Glutamatergic neuron (in vitro differentiated cells): ENCODE results near the gene ZNF593OS. TPM values are rescaled to one million over a fixed set of nuclear protein-coding genes. Genes with fewer than 3 reads are reported as not detected.

ENCODE experiments used
- DNase-seq: peaks from one replicate; pipeline ENCODE4 v3.0.0; 2022
- H3K27ac Mint-ChIP-seq: one replicate; pipeline ENCODE4 v1.8.0; 2020; ENCODE audit warnings: mild to moderate bottlenecking, mixed read lengths, inconsistent platforms; ENCODE audit not compliant: unreplicated experiment
- H3K27me3 Mint-ChIP-seq: one replicate; pipeline ENCODE4 v1.8.0; 2020; ENCODE audit warnings: mild to moderate bottlenecking, moderate library complexity, mixed read lengths, inconsistent platforms; ENCODE audit not compliant: unreplicated experiment
- H3K36me3 Mint-ChIP-seq: one replicate; pipeline ENCODE4 v1.8.0; 2020; ENCODE audit warnings: mild to moderate bottlenecking, mixed read lengths, inconsistent platforms; ENCODE audit not compliant: unreplicated experiment
- H3K4me1 Mint-ChIP-seq: one replicate; pipeline ENCODE4 v1.8.0; 2020; ENCODE audit warnings: mild to moderate bottlenecking, low read depth, mixed read lengths, inconsistent platforms; ENCODE audit not compliant: unreplicated experiment
- H3K4me3 Mint-ChIP-seq: one replicate; pipeline ENCODE4 v1.8.0; 2020; ENCODE audit warnings: mild to moderate bottlenecking, mixed read lengths, inconsistent platforms; ENCODE audit not compliant: unreplicated experiment
- H3K9me3 Mint-ChIP-seq: one replicate; pipeline ENCODE4 v1.8.0; 2020; ENCODE audit warnings: mild to moderate bottlenecking, moderate library complexity, mixed read lengths, inconsistent platforms; ENCODE audit not compliant: unreplicated experiment
- total RNA-seq: library from RNA; stranded (reverse); fragmentation: NEBNext Ultra II Directional; extraction: Animal tissue kit (Norgen Biotek cat#: 25700); gene quantifications from one replicate; pipeline ENCODE4 v1.2.1, GENCODE V29; 2021; ENCODE audit not compliant: unreplicated experiment
- TF ChIP-seq, protein P1 (sequence below): fragments of 200-600 bp; sonication (generic); IDR thresholded peaks from one replicate; pipeline ENCODE4 v1.5.0; 2021; ENCODE audit not compliant: partially characterized antibody, unreplicated experiment

The ZNF593OS gene
- total RNA-seq, 1 donor from 2014 or later = 4.2 TPM

DNA sequence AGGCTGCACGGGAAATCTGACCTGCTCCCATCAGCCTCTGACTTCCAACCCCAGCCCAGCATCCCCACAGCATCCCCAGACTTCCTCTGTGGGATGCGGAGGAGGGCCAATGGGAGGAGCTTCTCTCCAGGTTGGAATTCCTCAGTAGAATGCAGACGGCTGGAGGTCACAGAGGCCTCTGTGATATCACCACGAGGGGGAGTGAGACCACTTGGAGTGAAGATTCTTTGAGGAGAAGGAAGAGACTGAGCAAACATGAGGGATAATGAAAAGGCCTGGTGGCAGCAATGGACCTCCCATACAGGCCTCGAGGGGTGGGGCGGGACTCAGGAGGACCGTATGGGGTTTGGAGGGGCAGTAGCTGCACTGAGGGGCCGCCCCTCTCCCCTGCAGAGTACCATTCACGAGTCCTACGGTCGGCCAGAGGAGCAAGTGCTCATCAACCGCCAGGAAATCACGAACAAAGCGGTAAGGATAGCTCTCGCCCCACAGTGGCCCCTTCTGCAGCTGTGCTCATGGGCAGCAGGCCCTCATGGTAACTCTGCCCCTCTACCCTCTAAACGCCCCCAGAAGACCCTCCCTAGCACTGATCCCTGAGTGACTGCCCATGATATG, 18.8 kb upstream of the ZNF593OS start, which contains the start of gene CATSPER4:
CATSPER4 (plus strand) TSS at position 230 of the 615 bp plus-strand sequence; CDS start at position 256, 26 bp downstream.
- H3K27me3 Mint-ChIP-seq = peaks cover 6% of the 10 kb centered on the region
- no peaks in the 10 kb centered on the region for H3K4me1 Mint-ChIP-seq
- TF ChIP-seq, protein P1, sequence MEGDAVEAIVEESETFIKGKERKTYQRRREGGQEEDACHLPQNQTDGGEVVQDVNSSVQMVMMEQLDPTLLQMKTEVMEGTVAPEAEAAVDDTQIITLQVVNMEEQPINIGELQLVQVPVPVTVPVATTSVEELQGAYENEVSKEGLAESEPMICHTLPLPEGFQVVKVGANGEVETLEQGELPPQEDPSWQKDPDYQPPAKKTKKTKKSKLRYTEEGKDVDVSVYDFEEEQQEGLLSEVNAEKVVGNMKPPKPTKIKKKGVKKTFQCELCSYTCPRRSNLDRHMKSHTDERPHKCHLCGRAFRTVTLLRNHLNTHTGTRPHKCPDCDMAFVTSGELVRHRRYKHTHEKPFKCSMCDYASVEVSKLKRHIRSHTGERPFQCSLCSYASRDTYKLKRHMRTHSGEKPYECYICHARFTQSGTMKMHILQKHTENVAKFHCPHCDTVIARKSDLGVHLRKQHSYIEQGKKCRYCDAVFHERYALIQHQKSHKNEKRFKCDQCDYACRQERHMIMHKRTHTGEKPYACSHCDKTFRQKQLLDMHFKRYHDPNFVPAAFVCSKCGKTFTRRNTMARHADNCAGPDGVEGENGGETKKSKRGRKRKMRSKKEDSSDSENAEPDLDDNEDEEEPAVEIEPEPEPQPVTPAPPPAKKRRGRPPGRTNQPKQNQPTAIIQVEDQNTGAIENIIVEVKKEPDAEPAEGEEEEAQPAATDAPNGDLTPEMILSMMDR = peak; percentile 46
- H3K9me3 Mint-ChIP-seq = peaks cover 2% of the 10 kb centered on the region
- DNase-seq = peak; percentile 46
- peak within 1 kb of the TSS; percentile 59 for H3K27ac Mint-ChIP-seq
- H3K4me3 Mint-ChIP-seq = no peak within 1 kb of the TSS
- H3K36me3 Mint-ChIP-seq = peaks cover 4% of the 10 kb centered on the region

DNA sequence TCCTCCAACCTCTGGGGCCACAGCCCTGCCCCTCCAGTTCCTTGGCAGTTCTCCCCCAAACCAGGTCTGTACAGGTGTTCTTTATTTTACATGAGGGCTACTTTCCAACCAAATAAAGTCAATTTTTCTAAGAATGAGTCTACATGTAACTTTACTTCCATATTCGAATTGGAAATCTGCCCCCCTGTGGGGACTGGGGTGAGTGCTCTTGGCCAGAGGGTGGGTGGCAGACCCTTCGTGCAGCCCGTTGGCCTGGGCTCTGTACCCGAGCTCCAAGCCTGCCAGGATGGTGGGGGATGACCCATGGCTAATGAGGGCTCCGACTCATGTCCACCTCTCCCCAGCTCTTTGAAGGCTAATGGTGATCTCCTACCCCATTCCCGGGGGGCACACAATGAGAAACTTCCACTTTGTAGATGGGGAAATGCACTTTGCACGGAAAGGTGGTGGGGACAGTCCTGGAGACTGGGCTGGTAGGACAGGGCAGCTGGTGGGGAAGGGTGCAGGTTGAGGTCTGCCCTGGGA, 18.2 kb upstream of the ZNF593OS start:
- Mint-ChIP-seq H3K4me1 (no peaks in the 10 kb centered on the region), H3K27me3 (peaks cover 6% of the 10 kb centered on the region), H3K9me3 (peaks cover 2% of the 10 kb centered on the region), H3K27ac (peak overlapping the region; percentile 59), H3K36me3 (peaks cover 4% of the 10 kb centered on the region), H3K4me3 (no peak overlapping the region)
- no peak for DNase-seq
- TF ChIP-seq, protein P1 = no peak

DNA sequence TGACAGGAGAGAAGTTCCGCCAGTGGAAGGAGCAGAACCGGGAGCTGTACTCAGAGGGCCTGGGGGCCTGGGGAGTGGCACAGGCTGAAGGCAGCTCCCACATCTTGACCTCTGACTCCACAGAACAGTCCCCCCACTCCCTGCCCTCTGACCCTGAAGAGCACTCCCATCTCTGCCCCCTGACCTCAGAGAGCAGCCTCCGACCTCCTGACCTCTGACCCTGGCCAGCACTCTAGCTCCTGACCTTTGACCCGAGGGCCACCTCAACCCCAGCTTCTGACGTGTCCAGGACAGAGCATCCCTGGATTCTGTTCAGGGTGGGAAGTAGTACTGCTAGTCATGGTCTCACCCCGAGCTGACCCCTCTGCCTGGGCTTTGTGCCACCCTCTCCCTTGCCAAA, 17.7 kb upstream of the ZNF593OS start:
- H3K4me3 Mint-ChIP-seq = no peak overlapping the region
- no peak overlapping the region for H3K27ac Mint-ChIP-seq

DNA sequence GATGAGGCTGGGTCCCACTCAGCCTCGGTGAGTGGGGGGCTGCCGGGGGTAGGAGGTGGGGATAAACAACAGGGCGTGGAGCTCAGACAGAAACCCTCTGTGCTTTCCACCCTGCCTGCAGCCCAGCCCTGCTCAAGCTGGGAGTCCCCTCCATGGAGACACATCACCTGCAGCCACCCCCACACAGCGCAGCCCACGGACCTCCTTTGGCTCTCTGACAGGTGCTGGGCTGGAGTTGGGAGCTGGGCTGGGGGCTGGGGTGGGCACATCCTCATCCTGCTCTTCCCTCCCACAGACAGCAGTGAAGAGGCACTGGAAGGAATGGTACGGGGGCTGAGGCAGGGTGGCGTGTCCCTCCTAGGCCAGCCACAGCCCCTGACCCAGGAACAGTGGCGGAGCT, 16.8 kb upstream of the ZNF593OS start:
- H3K4me3 Mint-ChIP-seq = no peak overlapping the region
- peaks cover 6% of the 10 kb centered on the region for H3K27me3 Mint-ChIP-seq
- no peaks in the 10 kb centered on the region for H3K9me3 Mint-ChIP-seq
- H3K36me3 Mint-ChIP-seq = peaks cover 4% of the 10 kb centered on the region
- no peak overlapping the region for H3K27ac Mint-ChIP-seq
- TF ChIP-seq, protein P1 = no peak
- H3K4me1 Mint-ChIP-seq = no peaks in the 10 kb centered on the region
- no peak for DNase-seq

More for the DNA sequence above, 17.7 kb upstream of the ZNF593OS start:
- no peaks in the 10 kb centered on the region for H3K4me1 Mint-ChIP-seq
- TF ChIP-seq, protein P1 = no peak
- peaks cover 2% of the 10 kb centered on the region for H3K9me3 Mint-ChIP-seq
- H3K27me3 Mint-ChIP-seq = peaks cover 6% of the 10 kb centered on the region
- peaks cover 4% of the 10 kb centered on the region for H3K36me3 Mint-ChIP-seq
- no peak for DNase-seq

DNA sequence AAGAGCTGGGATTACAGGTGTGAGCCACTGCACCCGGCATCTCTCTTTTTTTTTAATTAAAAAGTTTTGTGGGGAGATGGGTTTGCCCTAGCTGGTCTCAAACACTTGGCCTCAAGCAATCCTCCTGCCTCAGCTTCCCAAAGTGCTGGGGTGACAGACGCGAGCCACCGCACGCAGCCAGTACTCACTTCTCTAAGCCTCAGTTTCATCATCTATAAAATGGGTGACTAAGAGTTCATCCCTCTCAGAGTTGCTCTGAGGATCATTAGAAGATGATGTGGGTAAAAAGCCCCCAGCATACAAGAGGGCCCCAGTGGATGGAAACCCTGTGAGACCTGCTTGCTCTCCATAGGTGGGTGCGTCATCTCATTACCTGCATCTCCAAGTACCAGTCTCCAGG, 16.2 kb upstream of the ZNF593OS start:
- TF ChIP-seq, protein P1 = no peak
- Mint-ChIP-seq H3K27ac (no peak overlapping the region), H3K27me3 (peaks cover 6% of the 10 kb centered on the region), H3K36me3 (peaks cover 4% of the 10 kb centered on the region), H3K9me3 (no peaks in the 10 kb centered on the region), H3K4me1 (no peaks in the 10 kb centered on the region), H3K4me3 (no peak overlapping the region)
- no peak for DNase-seq
